CD4-positive, alpha-beta T cell (primary cell): ENCODE measurements around the gene PGBD1. TPM values are rescaled to one million over a fixed set of nuclear protein-coding genes. Genes with fewer than 3 reads are reported as not detected.

Experiments
- ATAC-seq: fragments of 200-7000 bp; cut with Tn5 transposase; one replicate; pipeline ENCODE4 v1.10.0; 2022; ENCODE audit warnings: mild to moderate bottlenecking; ENCODE audit not compliant: poor library complexity
- CTCF ChIA-PET: fragments of 350-600 bp; sonication (Branson Sonifier 250); formaldehyde crosslinking; loops from one replicate; lab custom pipeline; 2021; ENCODE audit warnings: antibody characterized with exemption, inconsistent platforms; lab: Charles Lee
- POLR2A ChIA-PET: fragments of 350-600 bp; sonication (Branson Sonifier 250); formaldehyde crosslinking; loops from one replicate; lab custom pipeline; 2021; ENCODE audit warnings: antibody characterized with exemption, inconsistent platforms; lab: Charles Lee
- DNase-seq, 14 experiments: peaks; one replicate each; pipeline ENCODE4 v3.0.0-alpha.2; 2013 to 2020; ENCODE audit warnings: mixed read lengths in 2 of 14
- H3K27ac ChIP-seq, 2 donors: one replicate each; pipeline versions ENCODE4 v1.5.1 to v1.7.0; 2013; ENCODE audit warnings: low read length in 2 of 2, low read depth in 1 of 2, mild to moderate bottlenecking in 1 of 2
- H3K27me3 ChIP-seq, 2 experiments: 1 replicate in 1 of 2; 2 replicates in 1 of 2; pipeline versions ENCODE4 v1.6.1 to v1.7.0; 2013; ENCODE audit warnings: low read length in 2 of 2, control low read depth in 1 of 2, mild to moderate bottlenecking in 1 of 2, moderate library complexity in 1 of 2; ENCODE audit not compliant: insufficient read depth in 2 of 2, control insufficient read depth in 1 of 2
- H3K36me3 ChIP-seq: one replicate; pipeline ENCODE4 v1.6.1; 2013; ENCODE audit warnings: low read length, control low read depth; ENCODE audit not compliant: insufficient read depth
- H3K4me1 ChIP-seq: one replicate; pipeline ENCODE4 v1.6.1; 2013; ENCODE audit warnings: low read length, control low read depth; ENCODE audit not compliant: insufficient read depth
- H3K4me3 ChIP-seq: one replicate; pipeline ENCODE4 v1.5.1; 2013; ENCODE audit warnings: mild to moderate bottlenecking, low read length, moderate library complexity
- H3K9me3 ChIP-seq, 2 experiments: 1 replicate in 1 of 2; 2 replicates in 1 of 2; pipeline versions ENCODE4 v1.6.1 to v1.7.0; 2013; ENCODE audit warnings: low read length in 2 of 2, mild to moderate bottlenecking in 2 of 2, control low read depth in 1 of 2, moderate library complexity in 1 of 2; ENCODE audit not compliant: control insufficient read depth in 1 of 2, insufficient read depth in 1 of 2
- H3K27ac Mint-ChIP-seq: one replicate; pipeline ENCODE4 v1.8.0; 2020; ENCODE audit warnings: mixed read lengths
- H3K27me3 Mint-ChIP-seq: one replicate; pipeline ENCODE4 v1.8.0; 2021; ENCODE audit warnings: mixed read lengths
- H3K36me3 Mint-ChIP-seq: one replicate; pipeline ENCODE4 v1.8.0; 2021; ENCODE audit warnings: low read depth, mixed read lengths
- H3K4me1 Mint-ChIP-seq: one replicate; pipeline ENCODE4 v1.8.0; 2021; ENCODE audit warnings: low read depth, mixed read lengths
- H3K4me3 Mint-ChIP-seq: one replicate; pipeline ENCODE4 v1.8.0; 2020; ENCODE audit warnings: mild to moderate bottlenecking, mixed read lengths
- H3K9me3 Mint-ChIP-seq: one replicate; pipeline ENCODE4 v1.8.0; 2020; ENCODE audit warnings: mixed read lengths
- intact Hi-C, 2 experiments: fragments of 100-400 bp; cut with DNase I in 1 of 2; cut with micrococcal nuclease in 1 of 2; formaldehyde crosslinking; loops; one replicate each; pipeline versions ENCODE4 v1.15.1 to v1.9.0; 2023 to 2025; cut with DNase I, micrococcal nuclease
- total RNA-seq, 174 experiments: library from RNA in 2 of 174; stranded (reverse) in 2 of 174; gene quantifications; one replicate each; pipeline ENCODE4 v1.2.3 and lab custom pipeline; 2021 to 2026
- TF ChIP-seq, protein P1 (sequence below): fragments of 200-600 bp; IDR thresholded peaks from one replicate; pipeline ENCODE4 v1.8.0; 2022; ENCODE audit warnings: antibody characterized with exemption, mild to moderate bottlenecking

Gene PGBD1
- total RNA-seq, 2 experiments from 2014 or later: 1.3 to 1.4 TPM

DNA sequence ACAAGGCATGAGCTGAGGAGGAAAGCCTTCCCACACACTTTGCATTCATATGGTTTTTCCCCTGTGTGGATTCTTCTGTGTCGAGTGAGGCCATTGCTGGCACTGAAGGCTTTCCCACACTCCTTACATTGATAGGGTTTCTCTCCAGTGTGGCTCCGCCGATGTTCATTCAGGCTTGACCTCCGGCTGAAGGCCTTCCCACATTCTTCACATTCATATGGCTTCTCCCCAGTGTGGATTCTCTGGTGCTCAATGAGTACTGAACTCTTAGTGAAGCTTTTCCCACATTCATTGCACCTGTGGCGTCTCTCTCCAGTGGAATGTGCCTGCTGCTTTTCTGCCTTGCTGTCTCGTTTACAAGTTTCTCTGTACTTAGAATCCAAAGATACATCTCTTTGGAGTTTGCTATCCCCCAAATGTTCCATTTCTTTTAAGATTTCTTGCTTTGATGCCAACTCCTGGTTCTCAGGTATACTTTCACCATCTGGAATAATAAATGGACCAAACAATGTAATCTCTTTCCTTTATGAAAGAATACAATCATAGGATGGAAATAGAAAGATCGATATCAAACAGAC lies 45.1 kb downstream of the PGBD1 start:
- H3K4me1 ChIP-seq: no peaks in the 10 kb centered on the region
- ChIA-PET POLR2A (no interaction called here), CTCF (no interaction called here)
- ATAC-seq (no peak), DNase-seq (no peak)
- no peaks in the 10 kb centered on the region for H3K27me3 ChIP-seq
- H3K4me3 ChIP-seq: no peak overlapping the region
- no peak overlapping the region for H3K27ac Mint-ChIP-seq
- intact Hi-C loops: no loop called here
- H3K27me3 Mint-ChIP-seq: peaks cover 21% of the 10 kb centered on the region
- TF ChIP-seq, protein P1, sequence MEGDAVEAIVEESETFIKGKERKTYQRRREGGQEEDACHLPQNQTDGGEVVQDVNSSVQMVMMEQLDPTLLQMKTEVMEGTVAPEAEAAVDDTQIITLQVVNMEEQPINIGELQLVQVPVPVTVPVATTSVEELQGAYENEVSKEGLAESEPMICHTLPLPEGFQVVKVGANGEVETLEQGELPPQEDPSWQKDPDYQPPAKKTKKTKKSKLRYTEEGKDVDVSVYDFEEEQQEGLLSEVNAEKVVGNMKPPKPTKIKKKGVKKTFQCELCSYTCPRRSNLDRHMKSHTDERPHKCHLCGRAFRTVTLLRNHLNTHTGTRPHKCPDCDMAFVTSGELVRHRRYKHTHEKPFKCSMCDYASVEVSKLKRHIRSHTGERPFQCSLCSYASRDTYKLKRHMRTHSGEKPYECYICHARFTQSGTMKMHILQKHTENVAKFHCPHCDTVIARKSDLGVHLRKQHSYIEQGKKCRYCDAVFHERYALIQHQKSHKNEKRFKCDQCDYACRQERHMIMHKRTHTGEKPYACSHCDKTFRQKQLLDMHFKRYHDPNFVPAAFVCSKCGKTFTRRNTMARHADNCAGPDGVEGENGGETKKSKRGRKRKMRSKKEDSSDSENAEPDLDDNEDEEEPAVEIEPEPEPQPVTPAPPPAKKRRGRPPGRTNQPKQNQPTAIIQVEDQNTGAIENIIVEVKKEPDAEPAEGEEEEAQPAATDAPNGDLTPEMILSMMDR: no peak
- H3K9me3 ChIP-seq: peaks cover 9 to 21% of the 10 kb centered on the region in 2 experiments
- H3K4me1 Mint-ChIP-seq: no peaks in the 10 kb centered on the region
- H3K36me3 ChIP-seq: no peaks in the 10 kb centered on the region
- no peak overlapping the region for H3K27ac ChIP-seq
- no peak overlapping the region for H3K4me3 Mint-ChIP-seq
- H3K36me3 Mint-ChIP-seq: peaks cover 33% of the 10 kb centered on the region
- H3K9me3 Mint-ChIP-seq: peaks cover 16% of the 10 kb centered on the region

DNA sequence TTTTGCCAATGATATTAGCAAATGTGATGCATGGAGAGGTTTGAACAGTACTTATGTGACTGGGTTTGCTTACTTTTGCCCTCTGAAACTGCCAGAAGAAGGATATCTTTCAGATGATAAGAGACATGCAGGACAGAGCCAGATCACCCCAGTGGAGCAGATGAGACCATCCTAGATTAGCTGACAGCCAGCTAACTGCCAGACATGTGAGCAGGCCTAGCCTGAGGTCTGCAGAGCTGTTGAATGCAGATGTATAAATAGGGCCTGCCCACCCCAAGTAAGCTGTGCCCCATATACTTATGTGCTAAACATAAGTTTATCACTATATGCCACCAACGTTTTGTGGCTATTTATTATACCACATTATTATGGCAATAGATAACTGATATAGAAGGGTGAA lies 48.7 kb downstream of the PGBD1 start:
- Histone ChIP-seq H3K4me1 (peaks cover 3% of the 10 kb centered on the region), H3K36me3 (no peaks in the 10 kb centered on the region), H3K4me3 (no peak overlapping the region), H3K9me3 (peaks cover 9 to 21% of the 10 kb centered on the region in 2 experiments), H3K27ac (no peak overlapping the region), H3K27me3 (no peaks in the 10 kb centered on the region)
- DNase-seq (no peak), ATAC-seq (no peak)
- Mint-ChIP-seq H3K4me3 (no peak overlapping the region), H3K36me3 (peaks cover 30% of the 10 kb centered on the region), H3K9me3 (peaks cover 16% of the 10 kb centered on the region), H3K27me3 (no peaks in the 10 kb centered on the region), H3K27ac (no peak overlapping the region), H3K4me1 (peaks cover 5% of the 10 kb centered on the region)
- CTCF ChIA-PET: no interaction called here
- TF ChIP-seq, protein P1: no peak
- POLR2A ChIA-PET: no interaction called here
- intact Hi-C loops: loop anchor here in 1 of 2 experiments (10.0 kb wide), 1 partner anchor 115 kb away; the partner anchor contains the start of gene ZSCAN23

DNA sequence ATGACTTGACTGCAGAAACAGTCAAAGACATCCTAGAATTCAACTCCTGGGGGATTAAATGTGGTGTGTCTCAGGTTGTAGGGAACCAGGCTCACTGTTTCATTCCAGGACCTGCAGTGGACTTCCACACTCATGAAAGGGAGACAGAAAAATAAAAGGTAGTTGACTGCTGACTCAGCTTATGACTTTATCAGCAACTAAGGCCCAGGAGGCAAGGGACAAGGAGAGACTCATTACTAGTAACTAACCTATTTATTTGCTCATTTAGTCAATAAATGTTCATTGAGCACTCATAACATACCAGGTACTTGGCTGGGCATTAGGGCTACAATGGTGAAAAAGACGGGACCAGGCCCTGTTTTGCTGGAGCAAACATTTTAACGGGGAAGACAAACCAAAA lies 51.7 kb downstream of the PGBD1 start:
- H3K4me3 ChIP-seq: no peak overlapping the region
- H3K4me1 ChIP-seq: peaks cover 23% of the 10 kb centered on the region
- DNase-seq (no peak), ATAC-seq (no peak)
- Mint-ChIP-seq H3K27ac (no peak overlapping the region), H3K36me3 (peaks cover 7% of the 10 kb centered on the region), H3K9me3 (peaks cover 3% of the 10 kb centered on the region), H3K4me1 (peaks cover 5% of the 10 kb centered on the region), H3K4me3 (peak overlapping the region; percentile 34), H3K27me3 (no peaks in the 10 kb centered on the region)
- no peak overlapping the region for H3K27ac ChIP-seq
- no peaks in the 10 kb centered on the region for H3K27me3 ChIP-seq
- POLR2A ChIA-PET: no interaction called here
- H3K36me3 ChIP-seq: no peaks in the 10 kb centered on the region
- intact Hi-C loops: loop anchor here in 1 of 2 experiments (10.0 kb wide), 1 partner anchor 112 kb away; the partner anchor contains the start of gene ZSCAN23
- CTCF ChIA-PET: no interaction called here
- TF ChIP-seq, protein P1: no peak
- H3K9me3 ChIP-seq: peaks cover 0 to 4% of the 10 kb centered on the region in 2 experiments
